HG03103 (cell line): ENCODE data around the gene ZNF350.
A peak's percentile ranks its signal among the peaks of the same experiment; 100 is the strongest.
"Not testable (repeated sequence)": the region's sequence is repeated elsewhere in the genome, so short reads cannot be mapped to it uniquely, and the experiment has no call there.

ENCODE experiments used
- ATAC-seq: cut with Tn5 transposase; IDR thresholded peaks from one replicate; pipeline ENCODE4 v1.9.1; 2021; ENCODE audit warnings: low read depth; ENCODE audit not compliant: unreplicated experiment

ZNF350 gene

GRCh38 chr19:51976852-51977251 is 9.8 kb downstream of the ZNF350 start:
- no peak for ATAC-seq

GRCh38 chr19:51975787-51976186 is 10.9 kb downstream of the ZNF350 start:
- ATAC-seq, result not testable (repeated sequence)

DNA sequence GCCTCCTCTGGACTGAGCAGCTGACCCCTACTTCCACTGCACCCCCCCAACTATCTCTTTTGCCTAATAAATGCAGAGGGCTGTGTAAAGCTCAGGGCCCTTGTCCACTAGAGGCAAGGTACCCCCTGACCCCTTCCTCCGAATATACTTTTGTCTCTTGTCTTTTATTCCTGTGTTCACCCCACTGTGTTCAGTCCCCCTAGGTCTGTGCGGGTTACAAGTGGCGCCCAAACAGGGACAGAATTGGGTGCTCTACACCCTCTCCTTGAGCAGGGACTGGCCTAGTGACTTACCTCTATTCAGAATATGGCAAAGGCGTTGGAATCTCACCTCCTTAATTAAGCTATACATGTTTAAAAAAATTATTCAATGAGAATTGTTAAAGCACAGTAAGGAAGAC is 15.0 kb downstream of the ZNF350 start:
- ATAC-seq, result no peak

DNA sequence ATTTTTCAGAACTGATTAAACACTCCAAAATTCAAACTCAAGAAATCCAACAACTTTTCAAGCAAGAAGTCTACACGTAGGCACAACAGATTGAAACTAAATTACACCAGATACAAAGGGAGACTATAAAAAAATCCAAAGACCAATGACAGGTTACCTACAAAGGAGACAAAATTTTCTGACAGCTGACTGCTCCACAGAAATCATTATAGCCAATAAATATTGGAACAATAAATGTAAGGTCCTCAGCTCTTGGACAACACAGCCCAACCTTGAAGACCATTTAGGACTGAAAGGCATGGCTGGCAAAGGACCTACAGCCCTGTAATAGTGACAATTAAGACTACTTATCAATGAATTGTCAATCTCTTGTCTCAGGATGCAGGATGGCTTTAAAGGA is 15.9 kb downstream of the ZNF350 start:
- no peak for ATAC-seq

DNA sequence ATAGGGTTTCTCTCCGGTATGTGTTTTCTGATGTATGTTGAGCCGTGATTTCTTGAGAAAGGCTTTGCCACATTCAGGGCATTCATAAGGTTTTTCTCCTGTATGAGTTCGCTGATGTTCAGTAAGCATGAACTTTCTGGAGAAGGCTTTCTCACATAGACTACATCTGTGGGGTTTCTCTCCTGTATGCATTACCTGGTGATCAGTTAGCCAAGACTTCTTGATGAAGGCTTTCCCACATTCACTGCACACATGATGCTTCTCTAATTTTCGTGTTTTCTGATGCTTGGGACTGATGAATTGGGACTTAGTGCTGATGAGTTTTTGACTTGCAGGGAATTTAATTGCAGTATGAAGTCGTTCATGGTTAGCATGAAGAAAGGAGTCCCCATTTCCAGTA is 21.1 kb downstream of the ZNF350 start:
- no peak for ATAC-seq

DNA sequence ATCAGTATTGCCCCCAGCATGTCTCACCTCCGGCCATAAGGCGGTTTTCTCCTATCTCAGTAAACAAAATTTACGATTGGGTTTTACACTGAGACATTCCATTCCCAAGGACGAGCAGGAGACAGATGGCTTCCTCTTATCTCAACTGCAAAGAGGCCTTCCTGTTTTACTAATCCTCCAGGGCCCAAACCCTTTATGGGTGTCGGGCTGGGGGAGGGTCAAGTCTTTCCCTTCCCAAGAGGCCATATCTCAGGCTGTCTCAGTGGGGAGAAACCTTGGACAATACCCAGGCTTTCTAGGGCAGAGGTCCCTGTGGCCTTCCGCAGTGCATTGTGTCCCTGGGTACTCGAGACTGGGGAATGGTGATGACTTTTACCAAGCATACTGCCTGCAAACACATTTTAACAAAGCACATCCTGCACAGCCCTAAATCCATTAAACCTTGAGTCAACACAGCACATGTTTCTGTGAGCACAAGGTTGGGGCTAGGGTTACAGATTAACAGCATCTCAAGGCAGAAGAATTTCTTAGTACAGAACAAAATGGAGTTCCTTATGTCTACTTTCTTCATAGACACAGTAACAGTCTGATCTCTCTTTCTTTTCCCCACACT is 25.9 kb downstream of the ZNF350 start:
- not testable (repeated sequence) for ATAC-seq

GRCh38 chr19:51959791-51960190 is 26.8 kb downstream of the ZNF350 start:
- ATAC-seq, result no peak

GRCh38 chr19:51957846-51958245 is 28.8 kb downstream of the ZNF350 start:
- ATAC-seq, result not testable (repeated sequence)

DNA sequence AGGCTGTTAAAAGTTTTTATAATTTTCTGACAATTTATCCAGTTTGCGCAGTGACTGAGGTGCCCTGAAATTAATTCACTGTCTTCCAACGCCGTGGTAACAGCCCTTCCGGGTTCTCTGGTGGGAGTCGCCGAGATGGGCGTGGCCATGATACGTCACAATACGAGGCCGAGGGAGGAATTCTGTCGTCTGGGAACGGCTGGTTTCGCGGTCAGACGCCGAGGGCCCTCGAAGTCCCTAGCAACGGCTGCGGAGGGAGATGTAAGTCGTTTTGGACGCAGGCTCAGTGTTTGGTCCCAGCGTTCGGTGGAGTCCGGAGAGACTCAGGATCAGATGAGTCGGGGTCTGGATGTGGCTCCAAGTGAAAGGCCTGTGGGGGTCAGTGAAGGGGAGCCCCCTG is 37.7 kb downstream of the ZNF350 start:
- ATAC-seq, result no peak

DNA sequence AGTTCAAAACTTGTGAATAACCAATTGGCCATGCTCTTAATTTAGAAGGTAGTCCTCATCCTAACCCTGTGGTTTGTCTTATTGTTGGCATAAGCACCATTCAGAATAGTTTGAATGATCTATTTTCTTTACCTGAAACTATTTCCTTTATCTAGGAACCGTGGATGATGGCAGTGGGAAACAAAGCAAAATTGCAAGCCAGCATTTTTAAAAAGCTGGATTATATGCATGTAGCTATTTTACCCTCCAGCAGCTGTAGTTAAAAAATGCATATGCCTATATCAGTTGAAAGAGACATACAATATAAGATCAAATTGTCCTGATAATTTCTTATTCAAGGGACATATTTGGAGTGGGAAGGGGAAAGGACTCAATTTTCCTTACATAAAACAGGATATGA is 40.0 kb downstream of the ZNF350 start:
- no peak for ATAC-seq

GRCh38 chr19:51944798-51945552 is 41.7 kb downstream of the ZNF350 start:
- no peak for ATAC-seq

DNA sequence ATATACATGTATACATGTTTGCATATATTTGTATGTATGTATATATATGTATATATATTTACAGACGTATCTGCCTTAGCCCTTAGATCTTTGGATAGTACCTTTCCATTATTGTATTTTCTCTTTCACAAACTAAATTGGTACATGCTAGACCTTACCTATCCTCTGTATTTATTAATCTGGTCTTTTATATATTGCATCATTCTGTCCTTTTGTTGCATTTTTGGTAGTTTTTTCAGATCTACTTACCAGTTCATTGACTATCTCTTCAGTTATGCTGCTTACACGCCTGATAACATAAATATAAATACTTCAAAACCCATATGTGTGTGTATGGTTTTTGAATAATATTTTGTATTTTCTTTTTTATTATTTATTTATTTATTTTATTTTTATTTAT is 47.7 kb downstream of the ZNF350 start:
- no peak for ATAC-seq

GRCh38 chr19:51931921-51932320 is 54.7 kb downstream of the ZNF350 start:
- ATAC-seq, result no peak

GRCh38 chr19:51927859-51928258 is 58.8 kb downstream of the ZNF350 start:
- ATAC-seq, result no peak

DNA sequence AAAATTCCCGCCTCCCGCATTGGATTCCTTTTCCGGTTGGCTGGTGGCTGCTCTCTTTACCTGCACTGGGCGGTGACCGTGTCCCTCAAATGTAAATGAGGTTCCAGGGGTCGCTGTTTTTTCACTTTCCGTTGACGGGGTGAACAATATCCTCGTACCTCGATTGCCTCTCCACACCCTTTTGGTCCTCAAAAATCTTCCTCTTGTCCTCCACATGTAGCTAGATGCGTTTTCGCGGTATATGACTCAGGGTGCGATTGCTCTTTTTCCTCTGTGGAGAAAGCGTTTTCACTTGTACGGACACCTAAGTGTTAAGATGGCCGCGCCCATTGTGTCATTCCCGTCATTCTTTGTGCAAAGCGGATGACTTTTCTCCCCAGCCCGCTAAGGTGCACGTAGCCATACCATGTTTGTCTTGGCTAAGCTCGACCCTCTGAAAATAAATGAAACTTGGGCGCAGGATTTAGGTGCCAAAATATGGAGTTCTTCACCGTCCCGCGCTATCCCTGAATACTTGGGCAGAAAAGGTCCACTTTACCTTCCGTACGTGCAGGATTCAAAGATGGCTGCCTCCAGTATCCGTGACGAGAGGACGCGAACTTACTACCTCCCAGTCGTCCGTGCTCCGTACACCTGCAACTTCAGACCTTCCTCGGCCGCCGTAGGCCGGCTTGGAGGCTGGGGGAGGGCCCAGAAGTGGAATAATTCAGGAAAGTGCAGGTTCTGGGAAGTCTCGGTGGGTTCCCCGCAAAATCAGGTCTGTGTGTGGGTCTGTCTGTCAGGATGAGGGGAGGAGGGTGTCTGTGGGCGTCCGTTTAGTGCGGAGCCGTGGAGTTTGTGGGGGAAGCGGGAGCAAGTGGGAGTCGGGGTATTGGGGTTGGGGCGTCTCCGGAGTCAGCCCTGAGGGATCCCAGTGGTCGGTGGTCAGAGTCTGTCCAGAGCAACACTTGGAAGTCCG is 59.6 kb downstream of the ZNF350 start, which contains the start of gene ZNF613:
ZNF613 (plus strand) TSS at position 689 of the 958 bp plus-strand sequence. CDS start 8,749 bp downstream, outside the sequence.
- peak; percentile 86 for ATAC-seq

- ATAC-seq, result no peak
Observed at GRCh38 chr19:51926426-51926783, 60.2 kb downstream of the ZNF350 start.

DNA sequence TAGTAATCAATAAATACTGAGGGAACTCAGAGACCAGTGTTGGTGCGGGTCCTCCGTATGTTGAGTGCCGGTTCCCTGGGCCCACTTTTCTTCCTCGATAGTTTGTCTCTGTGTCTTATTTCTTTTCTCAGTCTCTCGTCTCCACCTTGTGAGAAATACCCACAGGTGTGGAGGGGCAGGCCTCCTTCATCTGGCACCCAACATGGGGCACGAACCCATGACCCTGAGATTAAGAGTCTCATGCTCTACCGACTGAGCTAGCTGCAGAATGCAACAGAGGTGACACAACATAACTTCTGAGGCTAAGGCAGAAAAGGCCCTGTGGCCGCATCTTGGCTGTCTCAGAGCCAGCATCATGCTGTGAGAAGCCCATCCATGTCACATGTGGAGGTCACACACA is 64.7 kb downstream of the ZNF350 start:
- ATAC-seq, result no peak

- ATAC-seq, result no peak
Observed at GRCh38 chr19:51919606-51920005, 67.0 kb downstream of the ZNF350 start.

- ATAC-seq, result no peak
Observed at GRCh38 chr19:51916167-51916566, 70.5 kb downstream of the ZNF350 start.

- no peak for ATAC-seq
Observed at GRCh38 chr19:51915324-51915867, 71.2 kb downstream of the ZNF350 start.
